PC-9 (cell line): Measurements from ENCODE around the gene KIAA0753. TPM values are rescaled to one million over a fixed set of nuclear protein-coding genes. Genes with fewer than 3 reads are reported as not detected.

Experiments
- BruUV-seq: library from RNA; stranded (reverse); fragments of 400-500 nt; replicated peaks from 2 replicates; lab custom pipeline; 2021; lab: Mats Ljungman, UMichigan
- CTCF ChIA-PET: fragments of 300-600 bp; sonication (Branson Sonifier 250); formaldehyde crosslinking; loops from one replicate; lab custom pipeline; 2022; ENCODE audit warnings: antibody characterized with exemption; lab: Charles Lee
- POLR2A ChIA-PET: fragments of 300-600 bp; sonication (Branson Sonifier 250); formaldehyde crosslinking; loops from one replicate; lab custom pipeline; 2022; ENCODE audit warnings: antibody characterized with exemption; ENCODE audit not compliant: unreplicated experiment; lab: Charles Lee
- DNase-seq, 2 experiments: peaks; one replicate each; pipeline versions ENCODE4 v3.0.0 to v3.0.0-alpha.2; 2015 to 2022; ENCODE audit warnings: mixed read lengths in 1 of 2
- H2AFZ ChIP-seq: fragments of 200-600 bp; sonication (generic); 2 replicates; pipeline ENCODE4 v1.8.1; 2017; ENCODE audit warnings: antibody characterized with exemption
- H3F3A ChIP-seq: fragments of 200-600 bp; sonication (generic); 2 replicates; pipeline ENCODE4 v1.8.1; 2017; ENCODE audit warnings: antibody characterized with exemption, mild to moderate bottlenecking, low read depth; ENCODE audit not compliant: insufficient read depth
- H3K27ac ChIP-seq: fragments of 200-600 bp; sonication (generic); 2 replicates; pipeline ENCODE4 v1.6.1; 2016; ENCODE audit warnings: mixed run types
- H3K27me3 ChIP-seq: fragments of 200-600 bp; sonication (generic); 2 replicates; pipeline ENCODE4 v1.6.1; 2016; ENCODE audit warnings: low read depth, mixed run types; ENCODE audit not compliant: insufficient read depth
- H3K36me3 ChIP-seq: fragments of 200-600 bp; sonication (generic); 2 replicates; pipeline ENCODE4 v1.6.1; 2016; ENCODE audit warnings: low read depth, mixed run types
- H3K4me1 ChIP-seq: fragments of 200-600 bp; sonication (generic); replicated peaks from 2 replicates; pipeline ENCODE4 v1.6.1; 2016; ENCODE audit warnings: mixed run types; ENCODE audit not compliant: insufficient read depth
- H3K4me2 ChIP-seq: fragments of 200-600 bp; sonication (generic); 2 replicates; pipeline ENCODE4 v1.6.1; 2017; ENCODE audit warnings: mixed run types
- H3K4me3 ChIP-seq: fragments of 200-600 bp; sonication (generic); 2 replicates; pipeline ENCODE4 v1.6.1; 2016; ENCODE audit warnings: mixed run types
- H3K79me2 ChIP-seq: fragments of 200-600 bp; sonication (generic); 2 replicates; pipeline ENCODE4 v1.6.1; 2017; ENCODE audit warnings: low read depth, mixed run types
- H3K9me2 ChIP-seq: fragments of 200-600 bp; sonication (generic); 2 replicates; pipeline ENCODE4 v1.8.1; 2017; ENCODE audit warnings: mild to moderate bottlenecking; ENCODE audit not compliant: insufficient read depth
- H3K9me3 ChIP-seq: fragments of 200-600 bp; sonication (generic); 2 replicates; pipeline ENCODE4 v1.8.1; 2016; ENCODE audit warnings: low read depth; ENCODE audit not compliant: insufficient read depth
- H4K20me1 ChIP-seq: fragments of 200-600 bp; sonication (generic); 2 replicates; pipeline ENCODE4 v1.8.1; 2017; ENCODE audit not compliant: insufficient read depth
- EZH2 ChIP-seq: fragments of 200-600 bp; sonication (generic); IDR thresholded peaks from 2 replicates; pipeline ENCODE4 v1.8.0; 2017; ENCODE audit warnings: antibody characterized with exemption, low read depth
- intact Hi-C: fragments of 100-400 bp; cut with micrococcal nuclease; formaldehyde crosslinking; loops from one replicate; pipeline ENCODE4 v1.10.0; 2022; ENCODE audit not compliant: unreplicated experiment
- total RNA-seq: library from RNA; stranded (reverse); gene quantifications from 2 replicates; pipeline ENCODE4 v1.2.3, GENCODE V29; 2021
- TF ChIP-seq, protein P1 (sequence below): fragments of 200-600 bp; sonication (generic); conservative IDR thresholded peaks from 2 replicates; pipeline ENCODE4 v1.6.1; 2017; ENCODE audit warnings: mixed run types, antibody characterized with exemption, mild to moderate bottlenecking, moderate library complexity

KIAA0753 gene
- total RNA-seq, 1 experiment from 2014 or later, result 47.0 TPM

DNA sequence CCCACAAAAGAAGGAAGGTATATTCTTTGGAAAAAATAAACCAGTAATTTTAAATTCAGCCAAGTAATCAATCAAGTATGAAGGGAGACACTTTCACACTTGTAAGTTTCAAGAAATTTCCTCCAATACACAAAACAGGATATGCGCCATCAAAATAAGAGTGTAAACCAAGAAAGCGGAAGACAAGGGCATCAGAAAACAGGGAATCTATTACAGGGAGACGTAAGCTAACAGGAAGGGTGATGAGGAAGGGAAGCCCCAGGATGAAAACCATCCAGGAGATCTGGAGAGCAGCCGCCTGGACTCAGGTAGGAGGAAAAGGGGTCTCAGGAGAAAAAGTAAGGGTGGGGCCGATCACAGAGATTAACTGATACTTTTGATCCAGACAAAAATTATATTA, 52.3 kb downstream of the KIAA0753 start:
- H3K9me3 ChIP-seq, result no peaks in the 10 kb centered on the region
- DNase-seq, result no peak
- no peak overlapping the region for H2AFZ ChIP-seq
- TF ChIP-seq, protein P1, sequence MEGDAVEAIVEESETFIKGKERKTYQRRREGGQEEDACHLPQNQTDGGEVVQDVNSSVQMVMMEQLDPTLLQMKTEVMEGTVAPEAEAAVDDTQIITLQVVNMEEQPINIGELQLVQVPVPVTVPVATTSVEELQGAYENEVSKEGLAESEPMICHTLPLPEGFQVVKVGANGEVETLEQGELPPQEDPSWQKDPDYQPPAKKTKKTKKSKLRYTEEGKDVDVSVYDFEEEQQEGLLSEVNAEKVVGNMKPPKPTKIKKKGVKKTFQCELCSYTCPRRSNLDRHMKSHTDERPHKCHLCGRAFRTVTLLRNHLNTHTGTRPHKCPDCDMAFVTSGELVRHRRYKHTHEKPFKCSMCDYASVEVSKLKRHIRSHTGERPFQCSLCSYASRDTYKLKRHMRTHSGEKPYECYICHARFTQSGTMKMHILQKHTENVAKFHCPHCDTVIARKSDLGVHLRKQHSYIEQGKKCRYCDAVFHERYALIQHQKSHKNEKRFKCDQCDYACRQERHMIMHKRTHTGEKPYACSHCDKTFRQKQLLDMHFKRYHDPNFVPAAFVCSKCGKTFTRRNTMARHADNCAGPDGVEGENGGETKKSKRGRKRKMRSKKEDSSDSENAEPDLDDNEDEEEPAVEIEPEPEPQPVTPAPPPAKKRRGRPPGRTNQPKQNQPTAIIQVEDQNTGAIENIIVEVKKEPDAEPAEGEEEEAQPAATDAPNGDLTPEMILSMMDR, result no peak
- TF ChIP-seq EZH2, result no peak
- no peaks in the 10 kb centered on the region for H3K79me2 ChIP-seq
- H3K27ac ChIP-seq, result no peak overlapping the region
- H3K9me2 ChIP-seq, result no peaks in the 10 kb centered on the region
- no peaks in the 10 kb centered on the region for H3K4me1 ChIP-seq
- no peaks in the 10 kb centered on the region for H3F3A ChIP-seq
- no peak overlapping the region for H3K4me3 ChIP-seq
- ChIA-PET CTCF (no interaction called here), POLR2A (no interaction called here)
- H4K20me1 ChIP-seq, result no peaks in the 10 kb centered on the region; the same call in 1 of the 2 replicates
- H3K27me3 ChIP-seq, result no peaks in the 10 kb centered on the region
- intact Hi-C loops, result no loop called here
- BruUV-seq, result no TSS peak
- H3K4me2 ChIP-seq, result no peak overlapping the region
- peaks cover 64% of the 10 kb centered on the region for H3K36me3 ChIP-seq

DNA sequence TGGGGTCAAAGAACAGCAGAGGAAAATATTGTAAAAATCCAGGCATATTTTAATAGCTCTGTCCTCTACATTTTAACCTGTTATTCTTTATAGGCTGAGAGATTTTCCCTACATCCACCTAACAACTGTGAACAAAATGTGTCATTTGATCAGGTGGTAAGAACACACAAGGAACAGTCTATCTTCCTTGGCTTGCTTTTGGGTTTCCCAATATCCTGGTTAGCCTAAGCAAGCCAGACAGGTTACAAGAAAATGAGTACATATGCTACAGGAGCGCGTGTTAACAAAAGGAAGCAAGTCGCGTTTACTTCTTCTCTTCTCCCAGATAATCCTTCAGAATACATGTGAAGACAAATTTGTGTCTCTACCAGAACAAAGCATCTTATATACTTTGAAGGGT, 53.2 kb downstream of the KIAA0753 start:
- DNase-seq, result no peak
- Histone ChIP-seq H3K9me3 (no peaks in the 10 kb centered on the region), H3K79me2 (no peaks in the 10 kb centered on the region), H4K20me1 (no peaks in the 10 kb centered on the region; the same call in 1 of the 2 replicates), H3K9me2 (no peaks in the 10 kb centered on the region), H2AFZ (no peak overlapping the region), H3K27me3 (no peaks in the 10 kb centered on the region), H3K4me2 (no peak overlapping the region), H3K4me1 (no peaks in the 10 kb centered on the region), H3F3A (peaks cover 6% of the 10 kb centered on the region; the same call in 1 of the 2 replicates), H3K4me3 (no peak overlapping the region), H3K36me3 (peaks cover 60% of the 10 kb centered on the region), H3K27ac (no peak overlapping the region)
- TF ChIP-seq EZH2, result no peak
- TF ChIP-seq, protein P1, result no peak
- ChIA-PET CTCF (no interaction called here), POLR2A (no interaction called here)
- intact Hi-C loops, result no loop called here
- BruUV-seq, result no TSS peak

DNA sequence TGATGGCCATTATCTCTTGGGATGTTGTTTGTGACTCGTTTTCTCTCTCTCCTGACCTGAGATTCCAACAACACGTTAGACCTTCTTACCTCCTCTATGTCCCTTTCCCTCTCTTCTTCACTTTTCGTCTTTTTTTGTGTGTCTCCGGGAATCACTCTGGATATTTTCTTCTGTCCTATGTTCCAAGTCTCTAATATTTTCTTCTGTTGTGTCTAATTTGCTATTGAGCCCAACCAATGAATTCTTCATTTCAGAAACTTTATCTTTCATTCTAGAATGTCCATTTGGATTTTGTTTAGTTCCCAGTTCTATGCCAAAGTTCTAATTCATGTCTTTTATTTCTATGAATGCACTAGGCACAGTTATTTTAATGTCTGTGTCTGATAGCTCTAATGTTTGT, 57.1 kb downstream of the KIAA0753 start:
- intact Hi-C loops, result loop anchor here (2.0 kb wide), 1 partner anchor 15 kb away; no protein-coding TSS in a partner anchor
- H3K27ac ChIP-seq, result no peak overlapping the region
- H3F3A ChIP-seq, result peaks cover 6% of the 10 kb centered on the region; the same call in 1 of the 2 replicates
- H3K27me3 ChIP-seq, result no peaks in the 10 kb centered on the region
- POLR2A ChIA-PET, result interaction anchor here (0.6 kb wide), 1 partner anchor 129 kb away, joined by 3 read pairs; no protein-coding TSS in a partner anchor
- CTCF ChIA-PET, result interaction anchor here (0.6 kb wide), 1 partner anchor 24 kb away, joined by 3 read pairs; no protein-coding TSS in a partner anchor
- no peak overlapping the region for H2AFZ ChIP-seq
- no peaks in the 10 kb centered on the region for H3K4me1 ChIP-seq
- TF ChIP-seq, protein P1, result no peak
- no peak for TF ChIP-seq EZH2
- H3K79me2 ChIP-seq, result no peaks in the 10 kb centered on the region
- no peak overlapping the region for H3K4me2 ChIP-seq
- no peak for DNase-seq
- H4K20me1 ChIP-seq, result no peaks in the 10 kb centered on the region; the same call in 1 of the 2 replicates
- no peaks in the 10 kb centered on the region for H3K9me3 ChIP-seq
- peaks cover 39% of the 10 kb centered on the region for H3K36me3 ChIP-seq
- no TSS peak for BruUV-seq
- H3K9me2 ChIP-seq, result no peaks in the 10 kb centered on the region
- no peak overlapping the region for H3K4me3 ChIP-seq
